ENCODE data around the gene RPA3. TPM values are rescaled to one million over a fixed set of nuclear protein-coding genes. Genes with fewer than 3 reads are reported as not detected.

Gene RPA3
- total RNA-seq, 3 donors from 2014 or later (not counting 1 experiment from before 2014, with no cell fraction given) = 14.2 to 25.9 (median 22.6) TPM

GRCh38 chr7:7738622-7739021 is 20.2 kb upstream of the RPA3 start:
- H3K4me3 ChIP-seq (ENCODE audit: low read length) = no peak overlapping the region
- peaks cover 4% of the 10 kb centered on the region for H3K4me1 ChIP-seq (ENCODE audit: control insufficient read depth, insufficient read depth, low read length)
- no peaks in the 10 kb centered on the region for H3K27me3 ChIP-seq (ENCODE audit: control insufficient read depth, insufficient read depth, low read length)
- no peaks in the 10 kb centered on the region for H3K9me3 Mint-ChIP-seq
- ATAC-seq (no peak), DNase-seq (no peak)
- no peaks in the 10 kb centered on the region for H3K9me3 ChIP-seq (ENCODE audit: control insufficient read depth, insufficient read depth, low read length)
- no peaks in the 10 kb centered on the region for H3K27me3 Mint-ChIP-seq (ENCODE audit: low read depth in 2 of 2)
- no peak overlapping the region for H3K27ac Mint-ChIP-seq
- no peak overlapping the region for H3K4me3 Mint-ChIP-seq
- intact Hi-C loops (cut with micrococcal nuclease) = no loop called here
- H3K36me3 ChIP-seq (ENCODE audit: control insufficient read depth, insufficient read depth, low read length) = no peaks in the 10 kb centered on the region
- WGBS (ENCODE audit: insufficient coverage) = 90% methylated on average over 3 of the region's 3 CpGs
- H3K27ac ChIP-seq (ENCODE audit: low read length) = no peak overlapping the region
- no peaks in the 10 kb centered on the region for H3K36me3 Mint-ChIP-seq
- H3K4me1 Mint-ChIP-seq = peaks cover 9 to 13% of the 10 kb centered on the region in 2 donors
- TF ChIP-seq CTCF (IDR thresholded peaks at IDR 0.05) = no peak

- H3K27ac ChIP-seq (ENCODE audit: low read length) = no peak overlapping the region
- H3K36me3 ChIP-seq (ENCODE audit: control insufficient read depth, insufficient read depth, low read length) = no peaks in the 10 kb centered on the region
- Mint-ChIP-seq H3K36me3 (no peaks in the 10 kb centered on the region), H3K4me1 (peaks cover 9 to 13% of the 10 kb centered on the region in 2 donors), H3K27ac (no peak overlapping the region), H3K27me3 (ENCODE audit: low read depth in 2 of 2) (no peaks in the 10 kb centered on the region), H3K4me3 (no peak overlapping the region), H3K9me3 (no peaks in the 10 kb centered on the region)
- H3K4me3 ChIP-seq (ENCODE audit: low read length) = no peak overlapping the region
- H3K4me1 ChIP-seq (ENCODE audit: control insufficient read depth, insufficient read depth, low read length) = peaks cover 4% of the 10 kb centered on the region
- H3K9me3 ChIP-seq (ENCODE audit: control insufficient read depth, insufficient read depth, low read length) = no peaks in the 10 kb centered on the region
- ATAC-seq = no peak
- intact Hi-C loops (cut with micrococcal nuclease) = no loop called here
- TF ChIP-seq CTCF (IDR thresholded peaks at IDR 0.05) = no peak
- H3K27me3 ChIP-seq (ENCODE audit: control insufficient read depth, insufficient read depth, low read length) = no peaks in the 10 kb centered on the region
- DNase-seq = no peak
- WGBS (ENCODE audit: insufficient coverage) = 100% methylated on average over 1 of the region's 1 CpG
These were observed 19.8 kb upstream of the RPA3 start for GRCh38 chr7:7738177-7738576.

GRCh38 chr7:7737674-7738073 is 19.3 kb upstream of the RPA3 start:
- Histone ChIP-seq H3K36me3 (ENCODE audit: control insufficient read depth, insufficient read depth, low read length) (no peaks in the 10 kb centered on the region), H3K4me1 (ENCODE audit: control insufficient read depth, insufficient read depth, low read length) (peaks cover 4% of the 10 kb centered on the region), H3K27ac (ENCODE audit: low read length) (no peak overlapping the region), H3K9me3 (ENCODE audit: control insufficient read depth, insufficient read depth, low read length) (no peaks in the 10 kb centered on the region), H3K4me3 (ENCODE audit: low read length) (no peak overlapping the region), H3K27me3 (ENCODE audit: control insufficient read depth, insufficient read depth, low read length) (no peaks in the 10 kb centered on the region)
- Mint-ChIP-seq H3K9me3 (no peaks in the 10 kb centered on the region), H3K27me3 (ENCODE audit: low read depth in 2 of 2) (no peaks in the 10 kb centered on the region), H3K4me3 (no peak overlapping the region), H3K4me1 (peaks cover 9 to 13% of the 10 kb centered on the region in 2 donors), H3K36me3 (no peaks in the 10 kb centered on the region), H3K27ac (no peak overlapping the region)
- ATAC-seq (no peak), DNase-seq (no peak)
- intact Hi-C loops (cut with micrococcal nuclease) = no loop called here
- TF ChIP-seq CTCF (IDR thresholded peaks at IDR 0.05) = no peak

GRCh38 chr7:7736671-7737070 is 18.3 kb upstream of the RPA3 start:
- no peaks in the 10 kb centered on the region for H3K36me3 Mint-ChIP-seq

More at GRCh38 chr7:7736671-7737070, 18.3 kb upstream of the RPA3 start:
- no peak for TF ChIP-seq CTCF (IDR thresholded peaks at IDR 0.05)
- Histone ChIP-seq H3K36me3 (ENCODE audit: control insufficient read depth, insufficient read depth, low read length) (no peaks in the 10 kb centered on the region), H3K9me3 (ENCODE audit: control insufficient read depth, insufficient read depth, low read length) (no peaks in the 10 kb centered on the region), H3K4me1 (ENCODE audit: control insufficient read depth, insufficient read depth, low read length) (peaks cover 4% of the 10 kb centered on the region), H3K27me3 (ENCODE audit: control insufficient read depth, insufficient read depth, low read length) (no peaks in the 10 kb centered on the region), H3K27ac (ENCODE audit: low read length) (no peak overlapping the region), H3K4me3 (ENCODE audit: low read length) (no peak overlapping the region)
- 100% methylated on average over 1 of the region's 2 CpGs for WGBS (ENCODE audit: insufficient coverage)
- H3K4me1 Mint-ChIP-seq = peaks cover 9 to 13% of the 10 kb centered on the region in 2 donors
- H3K4me3 Mint-ChIP-seq = no peak overlapping the region
- intact Hi-C loops (cut with micrococcal nuclease) = no loop called here
- DNase-seq = no peak
- H3K27me3 Mint-ChIP-seq (ENCODE audit: low read depth in 2 of 2) = no peaks in the 10 kb centered on the region
- ATAC-seq = no peak
- H3K9me3 Mint-ChIP-seq = no peaks in the 10 kb centered on the region
- no peak overlapping the region for H3K27ac Mint-ChIP-seq
